Right cardiac atrium (tissue), 5 donors: Measurements from ENCODE around the gene DCLK1. TPM values are rescaled to one million over a fixed set of nuclear protein-coding genes. Genes with fewer than 3 reads are reported as not detected.

Experiments
- ATAC-seq, 2 donors: fragments of 200-7000 bp; cut with Tn5 transposase; one replicate each; pipeline versions ENCODE4 v1.8.0 to v1.9.1; 2020; ENCODE audit warnings: moderate library complexity in 2 of 2, mild to moderate bottlenecking in 1 of 2
- DNase-seq, 3 donors: peaks; one replicate each; pipeline ENCODE4 v3.0.0-alpha.2; 2020
- H3K27ac ChIP-seq: one replicate; pipeline ENCODE4 v1.5.1; 2013; ENCODE audit warnings: mild to moderate bottlenecking, low read length, control low read depth, moderate library complexity
- H3K27me3 ChIP-seq: one replicate; pipeline ENCODE4 v1.6.1; 2013; ENCODE audit not compliant: control insufficient read depth, insufficient read depth
- H3K4me1 ChIP-seq: one replicate; pipeline ENCODE4 v1.6.1; 2013; ENCODE audit warnings: low read length; ENCODE audit not compliant: control insufficient read depth, insufficient read depth
- H3K4me3 ChIP-seq: one replicate; pipeline ENCODE4 v1.5.1; 2013; ENCODE audit warnings: low read length, control low read depth
- H3K9me3 ChIP-seq: one replicate; pipeline ENCODE4 v1.6.1; 2013; ENCODE audit warnings: low read length; ENCODE audit not compliant: control insufficient read depth
- WGBS: extraction: QIAGEN DNeasy Blood & Tissue Kit; methylation state at CpG from one replicate; pipeline ENCODE4 v1.1.7; 2013; 5-methylcytosine and 5-hydroxymethylcytosine counted together
- intact Hi-C, 4 donors: fragments of 100-400 bp; cut with DNase I; formaldehyde crosslinking; loops; one replicate each; pipeline versions ENCODE4 v1.11.0 to v1.14.0; 2022 to 2023
- polyA plus RNA-seq: library from polyadenylated mRNA; stranded (reverse); fragments of 200-250 nt; gene quantifications from one replicate; pipeline ENCODE4 v1.2.3, GENCODE V29; 2013
- total RNA-seq, 4 donors: library from RNA; stranded (reverse); fragmentation: NEBNext Ultra II Directional; extraction: Animal tissue kit (Norgen Biotek cat#: 25700); gene quantifications; one replicate each; pipeline ENCODE4 v1.2.1, GENCODE V29; 2021
- donor health status: healthy with polysubstance abuse.
- donor health status: DM: no; HTN: yes; CAD: no.
- donor health status: DM: no; HTN: no; CAD: no.
- donor health status: DM: no; HTN: yes; CAD: no; lungs with severe emphysema.
- donor health status: DM: yes; HTN: yes; CAD: no.

Gene DCLK1
- total and polyA plus RNA-seq, 5 donors = 5.1 to 19.8 (median 16.1) TPM

DNA sequence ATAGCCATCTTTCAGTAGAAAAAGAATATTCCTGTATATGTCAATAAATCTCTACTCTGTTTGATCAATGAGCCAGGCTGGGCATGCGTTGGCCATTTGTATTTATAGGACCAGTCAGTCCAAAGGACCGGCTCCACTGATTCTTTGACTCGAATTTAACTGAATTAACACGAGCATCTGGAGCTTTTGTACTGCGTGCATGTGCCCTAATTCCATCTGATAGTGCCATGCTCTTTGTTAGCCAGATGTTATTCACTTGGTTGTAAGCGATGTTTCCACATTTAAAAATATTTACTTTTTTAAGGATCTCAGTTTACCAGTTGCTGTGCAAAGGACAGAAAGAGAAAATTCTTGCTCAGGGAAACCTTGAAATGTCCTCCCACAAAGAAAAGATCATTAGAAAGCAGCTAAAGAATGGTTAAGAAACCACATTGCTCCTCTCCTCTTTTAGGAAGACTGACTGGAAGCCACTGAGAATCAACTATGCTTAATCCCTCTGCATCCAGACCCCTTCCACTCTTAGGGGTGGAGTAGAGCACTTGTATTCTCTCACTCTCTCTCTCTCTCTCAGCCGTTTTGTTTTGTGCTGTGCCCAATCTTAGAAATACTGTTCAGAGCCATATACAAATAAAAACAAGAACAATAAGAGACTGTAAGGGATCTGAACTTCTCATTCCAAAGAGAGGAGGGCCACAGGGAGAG lies 165.8 kb downstream of the DCLK1 start:
- H3K27me3 ChIP-seq = no peaks in the 10 kb centered on the region
- no peak overlapping the region for H3K4me3 ChIP-seq
- DNase-seq (no peak), ATAC-seq (peak in 1 of 2 donors; percentile 53)
- no peaks in the 10 kb centered on the region for H3K9me3 ChIP-seq
- WGBS = 83% methylated on average over 7 of the region's 7 CpGs
- intact Hi-C loops = loop anchor here in 1 of 4 donors (10.0 kb wide), 1 partner anchor 501 kb away; no protein-coding TSS in a partner anchor
- H3K4me1 ChIP-seq = no peaks in the 10 kb centered on the region
- peak overlapping the region; percentile 17 for H3K27ac ChIP-seq

DNA sequence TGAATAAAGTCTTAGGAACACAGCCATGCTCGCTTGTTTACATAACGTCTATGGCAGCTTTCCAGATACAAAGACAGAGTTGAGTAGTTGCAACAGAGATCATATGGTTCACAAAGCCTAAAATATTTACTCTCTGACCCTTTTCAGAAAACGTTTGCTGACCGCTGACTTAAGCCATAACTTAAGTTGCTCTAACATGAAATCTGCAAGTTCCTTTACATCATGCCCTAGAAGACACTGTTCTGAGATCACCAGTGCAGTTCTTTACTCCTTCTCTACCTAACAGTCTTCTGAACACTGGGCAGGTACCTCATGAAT lies 166.4 kb downstream of the DCLK1 start:
- intact Hi-C loops = loop anchor here in 1 of 4 donors (10.0 kb wide), 1 partner anchor 500 kb away; no protein-coding TSS in a partner anchor
- no peaks in the 10 kb centered on the region for H3K27me3 ChIP-seq
- H3K27ac ChIP-seq = no peak overlapping the region
- H3K9me3 ChIP-seq = no peaks in the 10 kb centered on the region
- WGBS = 47% methylated on average over 4 of the region's 4 CpGs
- no peaks in the 10 kb centered on the region for H3K4me1 ChIP-seq
- ATAC-seq (no peak), DNase-seq (no peak)
- no peak overlapping the region for H3K4me3 ChIP-seq

DNA sequence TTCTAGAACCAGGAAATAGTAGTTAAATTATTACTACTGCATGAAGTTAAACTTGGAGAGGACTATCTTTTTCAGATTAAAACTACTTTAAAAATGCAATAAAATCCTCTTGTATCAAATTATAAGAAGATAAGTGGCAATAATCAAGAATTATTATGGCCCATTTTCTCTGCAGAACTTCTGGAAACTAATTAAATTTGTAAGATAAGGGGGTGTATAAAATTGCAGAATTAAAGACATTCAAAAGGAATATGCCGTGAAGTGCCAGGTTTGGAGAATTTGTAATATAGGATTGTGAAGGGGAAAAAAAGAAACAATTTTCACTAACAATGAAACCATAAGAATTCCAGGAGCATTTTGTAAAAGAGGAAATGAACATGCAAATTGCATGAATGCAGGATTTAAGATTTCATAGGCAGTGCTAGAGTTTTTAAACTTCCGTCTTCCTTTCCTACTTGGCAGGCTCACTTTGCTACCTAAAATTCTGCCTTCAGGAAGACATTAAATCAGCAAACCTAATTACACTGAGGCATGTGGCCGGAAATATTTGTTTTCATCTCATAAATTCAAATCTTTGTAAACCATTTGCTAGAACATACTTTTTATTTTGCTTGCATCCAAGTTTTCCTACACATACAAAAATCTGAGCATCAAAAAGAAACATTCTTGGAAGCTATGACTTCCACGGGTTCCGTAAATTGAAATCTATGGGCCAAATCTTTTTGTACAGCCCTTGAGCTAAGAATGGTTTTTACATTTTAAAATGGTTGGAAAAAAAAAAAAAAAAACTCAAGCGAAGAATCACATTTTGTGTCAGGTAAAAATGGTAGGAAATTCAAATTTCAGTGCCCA lies 166.9 kb downstream of the DCLK1 start:
- ATAC-seq (no peak), DNase-seq (no peak)
- 54% methylated on average over 6 of the region's 6 CpGs for WGBS

DNA sequence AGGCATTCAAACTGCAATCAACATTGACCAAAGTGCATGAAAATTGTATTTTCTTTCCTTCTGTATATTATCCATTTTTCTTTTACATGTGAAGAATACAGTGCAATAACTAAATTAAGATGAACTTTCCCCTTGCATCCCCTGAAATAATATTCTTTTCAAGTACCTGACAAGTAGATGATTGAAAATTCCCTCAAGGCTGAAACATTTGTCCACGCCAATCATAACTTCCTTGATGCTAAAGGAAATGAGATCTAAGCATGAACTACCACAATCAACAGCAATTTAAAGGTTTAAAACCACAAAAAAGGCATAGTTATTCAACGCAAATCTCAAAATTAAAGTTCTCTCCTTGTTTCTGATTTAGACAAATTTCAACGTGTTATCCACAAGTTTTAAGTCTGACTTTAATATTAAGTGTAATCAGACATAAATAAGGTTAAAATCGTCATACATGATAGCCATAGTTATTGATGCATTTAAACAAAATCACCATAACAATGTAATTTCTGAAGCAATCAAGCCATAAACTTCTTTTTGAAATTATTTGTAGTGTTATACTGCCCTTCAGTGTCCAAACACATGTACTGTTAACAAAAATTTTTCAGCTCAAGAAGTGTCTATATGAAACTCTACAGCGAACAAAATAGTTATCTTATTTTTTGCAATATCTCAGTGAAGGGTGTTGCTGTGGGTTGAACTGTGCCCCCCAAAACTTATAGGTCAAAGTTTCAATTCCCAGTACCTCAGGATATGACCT lies 169.5 kb downstream of the DCLK1 start:
- intact Hi-C loops = loop anchor here in 1 of 4 donors (10.0 kb wide), 1 partner anchor 497 kb away; no protein-coding TSS in a partner anchor
- DNase-seq = no peak
- Histone ChIP-seq H3K9me3 (no peaks in the 10 kb centered on the region), H3K27me3 (no peaks in the 10 kb centered on the region), H3K27ac (no peak overlapping the region), H3K4me3 (no peak overlapping the region), H3K4me1 (peaks cover 2% of the 10 kb centered on the region)
- 80% methylated on average over 5 of the region's 5 CpGs for WGBS
- no peak for ATAC-seq

More for the DNA sequence above, 166.9 kb downstream of the DCLK1 start:
- Histone ChIP-seq H3K27me3 (no peaks in the 10 kb centered on the region), H3K4me1 (peaks cover under 1% of the 10 kb centered on the region), H3K9me3 (no peaks in the 10 kb centered on the region), H3K4me3 (no peak overlapping the region), H3K27ac (no peak overlapping the region)
- intact Hi-C loops = loop anchor here in 1 of 4 donors (10.0 kb wide), 1 partner anchor 499 kb away; no protein-coding TSS in a partner anchor

DNA sequence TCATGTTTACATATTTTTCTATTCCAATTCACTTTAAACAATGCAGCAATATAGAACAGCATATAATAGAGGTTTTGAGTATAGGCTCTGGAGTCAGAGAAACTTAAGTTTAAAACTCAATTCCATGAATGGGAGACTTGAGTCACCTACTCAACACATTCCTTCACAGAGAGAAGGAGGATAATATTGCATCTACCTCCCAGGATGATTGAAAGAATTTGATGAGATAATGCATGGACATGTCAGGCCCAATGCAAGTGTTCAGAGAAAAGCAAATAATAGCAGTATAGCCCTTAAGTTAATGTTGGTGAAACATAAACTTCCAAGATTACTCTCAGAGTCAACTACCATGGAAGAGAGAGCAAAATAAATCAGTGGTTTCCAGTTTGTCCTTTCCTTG lies 170.2 kb downstream of the DCLK1 start:
- peaks cover 2% of the 10 kb centered on the region for H3K4me1 ChIP-seq
- no peaks in the 10 kb centered on the region for H3K9me3 ChIP-seq
- no peak for DNase-seq
- no peak overlapping the region for H3K27ac ChIP-seq
- ATAC-seq = no peak
- no peak overlapping the region for H3K4me3 ChIP-seq
- H3K27me3 ChIP-seq = no peaks in the 10 kb centered on the region
- intact Hi-C loops = loop anchor here in 1 of 4 donors (10.0 kb wide), 1 partner anchor 496 kb away; no protein-coding TSS in a partner anchor

DNA sequence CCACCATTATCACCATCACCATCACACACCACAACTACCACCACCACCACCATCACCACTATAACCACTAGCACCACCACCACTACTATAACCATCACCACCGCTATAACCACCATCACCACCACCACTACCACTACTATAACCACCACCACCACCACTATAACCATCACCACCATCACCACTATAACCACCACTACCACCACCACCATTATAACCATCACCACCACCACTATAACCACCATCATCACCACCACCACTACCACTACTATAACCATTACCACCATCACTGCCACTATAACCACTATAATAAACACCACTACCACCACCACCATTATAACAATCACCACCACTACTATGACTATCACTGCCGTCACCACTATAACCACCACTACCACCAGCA lies 173.2 kb downstream of the DCLK1 start:
- H3K4me3 ChIP-seq = no peak overlapping the region
- no peaks in the 10 kb centered on the region for H3K9me3 ChIP-seq
- WGBS = 94% methylated on average over 2 of the region's 2 CpGs
- H3K27me3 ChIP-seq = no peaks in the 10 kb centered on the region
- DNase-seq (no peak), ATAC-seq (peak; percentile 7 to 41)
- H3K4me1 ChIP-seq = peaks cover 2% of the 10 kb centered on the region
- no peak overlapping the region for H3K27ac ChIP-seq
- intact Hi-C loops = loop anchor here in 2 of 4 donors (10.0 kb wide), 2 partner anchors 133 to 233 kb away; no protein-coding TSS in a partner anchor

DNA sequence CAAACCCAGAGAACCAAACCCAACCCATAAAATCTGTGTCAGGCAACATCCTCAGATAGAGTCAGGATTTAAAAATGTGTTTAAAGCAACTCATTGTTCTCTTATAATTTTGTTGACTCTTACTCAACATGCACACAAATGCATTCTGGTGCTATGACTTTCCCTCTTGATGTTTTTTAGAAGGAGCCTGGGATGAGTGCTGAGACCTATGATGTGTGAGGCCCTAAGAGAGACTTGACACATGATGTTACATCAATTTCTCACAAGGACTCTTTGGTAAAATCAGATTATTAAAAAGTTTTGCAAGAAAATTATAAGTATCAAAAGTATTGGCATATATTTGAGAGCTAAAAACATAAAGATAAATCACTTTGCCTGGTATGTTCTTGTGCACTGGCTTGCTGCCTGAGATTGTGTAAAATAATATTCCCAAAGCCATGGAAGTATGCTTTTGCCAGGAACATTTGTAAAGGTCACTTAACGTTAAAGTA lies 173.9 kb downstream of the DCLK1 start:
- 22% methylated on average over 1 of the region's 1 CpG for WGBS
- H3K4me1 ChIP-seq = peaks cover 2% of the 10 kb centered on the region
- no peak overlapping the region for H3K27ac ChIP-seq
- no peaks in the 10 kb centered on the region for H3K9me3 ChIP-seq
- DNase-seq = no peak
- no peaks in the 10 kb centered on the region for H3K27me3 ChIP-seq
- intact Hi-C loops = loop anchor here in 2 of 4 donors (10.0 kb wide), 2 partner anchors 132 to 232 kb away; no protein-coding TSS in a partner anchor
- H3K4me3 ChIP-seq = no peak overlapping the region
- peak; percentile 32 to 51 for ATAC-seq

DNA sequence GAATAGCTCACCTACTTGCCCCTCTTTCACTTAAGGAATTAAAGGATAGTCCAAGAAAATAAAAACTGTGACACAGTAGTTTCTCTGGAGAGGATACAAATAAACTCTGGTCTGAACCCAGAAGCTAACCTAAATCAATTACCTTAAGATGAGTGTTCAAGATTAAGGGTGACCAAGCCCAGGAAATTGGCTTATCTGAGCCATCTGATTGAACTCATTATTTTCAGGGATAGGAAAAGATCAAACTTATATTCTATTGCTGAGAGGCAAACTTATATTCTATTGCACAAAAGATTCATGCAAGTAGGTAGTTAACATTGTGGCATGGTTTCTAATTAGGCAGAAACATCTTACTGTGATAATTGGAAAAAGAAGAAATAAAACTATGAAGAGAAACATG lies 175.1 kb downstream of the DCLK1 start:
- Histone ChIP-seq H3K9me3 (no peaks in the 10 kb centered on the region), H3K27ac (no peak overlapping the region), H3K4me3 (no peak overlapping the region), H3K27me3 (no peaks in the 10 kb centered on the region), H3K4me1 (peaks cover 2% of the 10 kb centered on the region)
- intact Hi-C loops = loop anchor here in 2 of 4 donors (10.0 kb wide), 2 partner anchors 131 to 231 kb away; no protein-coding TSS in a partner anchor
- no peak for ATAC-seq
- DNase-seq = no peak

DNA sequence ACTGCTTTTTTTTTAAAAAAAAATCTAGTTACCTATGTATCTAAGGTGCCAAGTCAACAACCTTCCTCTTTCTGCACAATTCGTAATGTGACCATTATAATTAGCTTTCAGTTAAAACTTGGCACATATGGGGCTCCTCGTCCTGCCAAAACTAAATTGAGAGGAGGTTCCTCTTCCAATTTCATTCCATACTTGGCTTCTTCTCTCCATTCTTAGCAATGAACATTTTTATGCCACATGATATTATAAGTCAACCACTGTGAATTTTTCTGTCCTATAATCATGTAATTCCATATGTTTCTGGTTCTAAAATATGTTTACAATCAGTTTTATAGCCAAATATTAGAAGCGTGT lies 177.0 kb downstream of the DCLK1 start:
- H3K9me3 ChIP-seq = no peaks in the 10 kb centered on the region
- no peak for ATAC-seq
- no peak for DNase-seq
- H3K4me1 ChIP-seq = peaks cover 1% of the 10 kb centered on the region
- intact Hi-C loops = loop anchor here in 2 of 4 donors (5.0 to 10.0 kb wide), 3 partner anchors 77 to 229 kb away; no protein-coding TSS in a partner anchor
- H3K4me3 ChIP-seq = no peak overlapping the region
- WGBS = 25% methylated on average over 3 of the region's 3 CpGs
- H3K27ac ChIP-seq = no peak overlapping the region
- no peaks in the 10 kb centered on the region for H3K27me3 ChIP-seq

DNA sequence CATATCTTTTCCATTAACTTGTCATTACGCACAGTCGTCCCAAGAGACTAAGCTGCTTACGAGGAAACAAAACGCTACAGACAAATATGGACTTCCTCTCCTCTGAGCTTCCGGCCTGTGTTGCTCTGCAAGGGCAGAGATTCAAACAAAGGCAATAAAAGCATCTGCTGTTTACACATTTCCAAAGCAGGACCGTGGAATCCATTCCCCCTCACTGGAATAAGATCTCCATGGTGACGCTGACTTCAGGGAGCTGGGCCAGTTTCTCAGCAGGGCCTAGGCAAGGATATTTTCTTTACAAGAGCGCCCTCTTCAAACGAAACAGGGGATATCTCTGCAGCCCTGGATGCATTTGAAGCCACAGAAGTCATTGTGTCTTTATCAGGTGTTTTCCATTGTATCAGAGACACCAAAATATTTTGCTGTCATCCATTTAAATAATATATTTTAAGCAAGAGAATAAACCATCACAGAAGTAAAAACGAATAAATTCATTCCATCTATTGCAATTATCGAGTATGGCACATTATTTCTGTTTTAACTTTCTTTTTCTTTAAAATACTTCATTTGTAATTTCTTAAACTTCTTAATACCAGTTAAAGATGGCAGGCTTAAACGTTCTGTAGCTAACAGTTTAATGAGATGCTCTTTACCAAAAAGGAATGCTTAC lies 177.5 kb downstream of the DCLK1 start:
- intact Hi-C loops = loop anchor here in 2 of 4 donors (5.0 to 10.0 kb wide), 3 partner anchors 76 to 229 kb away; no protein-coding TSS in a partner anchor
- Histone ChIP-seq H3K9me3 (no peaks in the 10 kb centered on the region), H3K27ac (no peak overlapping the region), H3K4me1 (no peaks in the 10 kb centered on the region), H3K27me3 (no peaks in the 10 kb centered on the region), H3K4me3 (no peak overlapping the region)
- ATAC-seq (peak; percentile 87 to 91), DNase-seq (peak; percentile 82 to 91 (median 87))
- WGBS = 12% methylated on average over 12 of the region's 12 CpGs
